ENCODE data around the gene LBR. TPM values are rescaled to one million over a fixed set of nuclear protein-coding genes. Genes with fewer than 3 reads are reported as not detected.

LBR gene
- total RNA-seq, 4 donors from 2014 or later = 17.7 to 30.8 (median 25.1) TPM

DNA sequence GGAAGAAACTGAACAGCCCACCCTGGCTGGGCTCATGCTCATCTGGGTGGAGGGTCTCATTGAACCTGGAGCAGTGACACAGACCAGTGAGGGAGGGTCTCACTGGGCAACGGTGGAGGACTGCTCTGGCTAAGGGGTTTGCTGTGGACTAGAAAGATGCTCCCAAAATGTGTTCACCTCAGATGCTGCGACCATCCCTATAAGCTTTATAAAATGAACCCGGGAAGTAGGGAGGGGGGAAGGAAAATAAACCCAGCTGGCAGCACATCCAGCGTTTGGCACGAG, 34.5 kb upstream of the LBR start:
- H3K36me3 ChIP-seq = no peaks in the 10 kb centered on the region
- H3K27me3 ChIP-seq = no peaks in the 10 kb centered on the region
- H3K27ac ChIP-seq = no peak overlapping the region
- no peak for TF ChIP-seq EP300 (IDR thresholded peaks at IDR 0.05)
- TF ChIP-seq POLR2A (IDR thresholded peaks at IDR 0.05) = no peak
- TF ChIP-seq, protein P1, sequence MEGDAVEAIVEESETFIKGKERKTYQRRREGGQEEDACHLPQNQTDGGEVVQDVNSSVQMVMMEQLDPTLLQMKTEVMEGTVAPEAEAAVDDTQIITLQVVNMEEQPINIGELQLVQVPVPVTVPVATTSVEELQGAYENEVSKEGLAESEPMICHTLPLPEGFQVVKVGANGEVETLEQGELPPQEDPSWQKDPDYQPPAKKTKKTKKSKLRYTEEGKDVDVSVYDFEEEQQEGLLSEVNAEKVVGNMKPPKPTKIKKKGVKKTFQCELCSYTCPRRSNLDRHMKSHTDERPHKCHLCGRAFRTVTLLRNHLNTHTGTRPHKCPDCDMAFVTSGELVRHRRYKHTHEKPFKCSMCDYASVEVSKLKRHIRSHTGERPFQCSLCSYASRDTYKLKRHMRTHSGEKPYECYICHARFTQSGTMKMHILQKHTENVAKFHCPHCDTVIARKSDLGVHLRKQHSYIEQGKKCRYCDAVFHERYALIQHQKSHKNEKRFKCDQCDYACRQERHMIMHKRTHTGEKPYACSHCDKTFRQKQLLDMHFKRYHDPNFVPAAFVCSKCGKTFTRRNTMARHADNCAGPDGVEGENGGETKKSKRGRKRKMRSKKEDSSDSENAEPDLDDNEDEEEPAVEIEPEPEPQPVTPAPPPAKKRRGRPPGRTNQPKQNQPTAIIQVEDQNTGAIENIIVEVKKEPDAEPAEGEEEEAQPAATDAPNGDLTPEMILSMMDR (IDR thresholded peaks at IDR 0.05) = no peak
- WGBS, 2 donors = 53 to 58% methylated on average over 5 of the region's 5 CpGs
- H3K4me3 ChIP-seq = no peak overlapping the region
- no peak for DNase-seq (ENCODE audit: low spot score in 2 of 2)
- peaks cover 0 to 10% (median 2%) of the 10 kb centered on the region in 4 donors for H3K4me1 ChIP-seq
- no peaks in the 10 kb centered on the region for H3K9me3 ChIP-seq

DNA sequence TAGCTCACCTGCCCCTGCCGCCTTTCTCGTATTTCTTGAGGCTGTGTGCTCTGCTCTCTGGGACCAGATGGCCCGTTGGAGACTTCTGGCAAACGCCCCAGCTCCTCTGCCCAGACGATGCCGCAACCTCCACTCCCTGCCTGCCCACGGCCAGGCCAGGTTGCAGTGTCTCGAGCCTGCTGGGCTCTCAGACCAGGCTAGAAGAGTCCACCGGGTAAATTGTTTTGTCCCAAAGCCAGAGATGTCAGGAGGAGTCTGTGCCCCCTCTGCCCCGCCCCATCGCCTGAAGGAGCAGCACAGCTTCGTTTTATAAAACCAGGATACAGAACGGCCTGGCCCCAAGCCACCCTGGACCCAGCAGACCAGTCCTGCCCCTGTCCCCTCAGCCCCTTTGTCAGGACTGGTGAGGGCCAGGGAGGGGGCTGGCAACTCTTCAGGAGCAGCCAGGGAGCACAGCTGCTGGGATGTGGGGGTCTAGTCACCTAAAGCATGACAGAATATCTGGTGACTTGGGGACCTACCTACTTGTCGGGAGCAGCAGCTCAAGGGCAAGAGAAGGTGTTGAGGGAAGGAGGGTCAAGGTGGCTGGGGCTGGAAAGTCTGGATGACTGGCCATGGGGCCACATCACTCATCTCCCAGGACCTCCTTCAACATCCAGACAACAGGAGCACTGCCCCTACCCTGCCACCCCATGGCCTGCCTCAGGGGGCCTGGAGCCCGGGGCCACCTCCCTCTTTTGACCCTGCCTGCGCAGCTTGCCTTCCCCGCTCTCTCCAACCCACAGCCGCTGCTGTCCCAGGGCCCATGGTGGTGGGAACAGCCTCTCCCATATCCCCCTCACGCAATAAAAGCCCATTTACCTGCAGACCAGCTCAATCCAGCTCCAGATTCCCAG, 33.9 kb upstream of the LBR start:
- H3K27ac ChIP-seq = no peak overlapping the region

DNA sequence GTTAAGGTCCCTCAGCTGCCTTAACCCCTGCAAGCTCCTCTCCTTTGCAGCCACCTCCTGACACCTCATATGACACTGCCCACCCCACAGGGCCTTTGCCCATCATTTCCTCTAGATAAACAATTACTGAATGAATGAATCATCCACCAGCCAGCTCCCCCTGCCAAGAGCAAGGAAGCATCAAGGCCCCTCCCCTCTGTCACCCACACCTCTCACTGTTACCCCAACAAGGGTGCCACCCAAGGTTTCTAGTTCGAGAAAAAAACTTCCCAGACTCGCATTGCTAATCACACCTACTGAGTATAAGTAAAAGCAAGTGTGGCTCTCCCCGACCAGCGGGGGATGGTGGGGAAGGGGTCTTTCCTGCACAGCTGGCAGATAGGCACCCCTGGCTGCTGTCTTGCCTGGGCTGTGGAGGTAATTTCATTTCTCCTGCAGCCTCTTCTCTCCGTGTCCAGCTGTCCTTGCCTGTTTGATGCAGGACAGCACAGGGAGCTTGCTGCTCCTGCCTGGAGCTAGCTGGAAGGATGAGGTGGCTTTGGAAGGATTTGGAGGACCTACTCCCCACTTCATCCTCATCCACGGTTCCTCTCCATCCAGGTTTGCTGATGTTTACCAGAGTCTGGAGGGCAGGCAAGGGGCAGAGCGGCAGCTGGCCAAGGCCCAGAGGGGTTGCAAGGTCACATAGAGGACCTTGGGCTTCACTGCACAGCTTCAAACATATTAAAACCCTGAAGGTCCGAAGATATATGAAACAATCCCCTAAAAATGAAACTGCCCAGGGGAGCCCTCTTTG, 33.1 kb upstream of the LBR start:
- TF ChIP-seq, protein P1 (IDR thresholded peaks at IDR 0.05) = no peak
- no peak for TF ChIP-seq EP300 (IDR thresholded peaks at IDR 0.05)
- Histone ChIP-seq H3K36me3 (no peaks in the 10 kb centered on the region), H3K9me3 (no peaks in the 10 kb centered on the region), H3K27me3 (no peaks in the 10 kb centered on the region), H3K27ac (no peak overlapping the region), H3K4me1 (peaks cover 0 to 9% (median 0%) of the 10 kb centered on the region in 4 donors), H3K4me3 (no peak overlapping the region)
- no peak for DNase-seq (ENCODE audit: low spot score in 2 of 2)
- 70 to 85% methylated on average over 8 of the region's 8 CpGs for WGBS, 2 donors

More for the DNA sequence above, 33.9 kb upstream of the LBR start:
- H3K27me3 ChIP-seq = no peaks in the 10 kb centered on the region
- 82 to 84% methylated on average over 13 to 17 of the region's 19 CpGs for WGBS, 2 donors
- peaks cover 0 to 9% (median 0%) of the 10 kb centered on the region in 4 donors for H3K4me1 ChIP-seq
- no peak for DNase-seq (ENCODE audit: low spot score in 2 of 2)
- H3K9me3 ChIP-seq = no peaks in the 10 kb centered on the region
- TF ChIP-seq POLR2A (IDR thresholded peaks at IDR 0.05) = no peak
- TF ChIP-seq EP300 (IDR thresholded peaks at IDR 0.05) = no peak
- TF ChIP-seq, protein P1 (IDR thresholded peaks at IDR 0.05) = no peak
- H3K4me3 ChIP-seq = no peak overlapping the region
- no peaks in the 10 kb centered on the region for H3K36me3 ChIP-seq

DNA sequence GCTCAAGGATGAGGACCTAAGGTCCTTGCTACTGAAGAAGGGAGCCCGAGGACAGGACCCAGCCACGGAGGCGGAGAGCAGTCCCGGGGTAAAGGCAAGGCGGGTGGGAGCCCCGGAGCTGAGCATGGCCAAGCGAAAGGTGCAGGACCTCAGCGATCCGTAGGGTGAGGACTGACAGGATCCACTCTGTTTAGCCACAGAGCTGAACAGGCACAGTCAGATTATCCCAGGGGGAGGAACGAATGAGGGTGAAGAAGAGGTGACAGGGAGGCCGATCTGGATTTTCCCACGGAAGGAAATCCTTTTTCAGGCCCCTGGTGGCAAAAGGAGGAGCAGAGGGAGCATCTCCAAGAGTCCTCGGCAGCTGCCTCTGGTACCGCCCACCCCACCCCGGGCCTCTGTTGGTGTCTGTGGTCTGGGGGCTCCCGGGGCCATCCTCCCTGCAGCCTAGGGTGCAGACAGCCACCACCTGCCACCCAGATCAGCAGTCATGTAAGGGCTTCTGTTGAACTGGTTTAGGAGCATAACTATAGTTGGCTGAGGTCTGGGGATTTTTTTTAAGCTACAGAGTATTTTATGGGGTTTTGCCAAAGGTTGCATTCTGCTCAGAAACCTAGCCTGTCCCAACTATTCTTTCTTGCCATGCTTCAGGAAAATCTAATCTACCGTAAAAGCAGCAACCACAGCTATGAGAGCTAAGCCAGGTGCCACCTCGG, 32.3 kb upstream of the LBR start:
- H3K27me3 ChIP-seq = no peaks in the 10 kb centered on the region
- DNase-seq (ENCODE audit: low spot score in 2 of 2) = no peak
- peaks cover 0 to 9% (median 0%) of the 10 kb centered on the region in 4 donors for H3K4me1 ChIP-seq
- no peak overlapping the region for H3K27ac ChIP-seq
- TF ChIP-seq EP300 (IDR thresholded peaks at IDR 0.05) = no peak
- TF ChIP-seq, protein P1 (IDR thresholded peaks at IDR 0.05) = no peak
- no peak for TF ChIP-seq POLR2A (IDR thresholded peaks at IDR 0.05)
- no peaks in the 10 kb centered on the region for H3K36me3 ChIP-seq
- 59 to 62% methylated on average over 18 of the region's 18 CpGs for WGBS, 2 donors
- no peaks in the 10 kb centered on the region for H3K9me3 ChIP-seq
- H3K4me3 ChIP-seq = no peak overlapping the region
